Measurements from ENCODE around the gene GEMIN2.
"Not testable (repeated sequence)": the region's sequence is repeated elsewhere in the genome, so short reads cannot be mapped to it uniquely, and the experiment has no call there.

The GEMIN2 gene

GRCh38 chr14:39179042-39179441 is 64.9 kb downstream of the GEMIN2 start:
- DNase-seq, result no peak

DNA sequence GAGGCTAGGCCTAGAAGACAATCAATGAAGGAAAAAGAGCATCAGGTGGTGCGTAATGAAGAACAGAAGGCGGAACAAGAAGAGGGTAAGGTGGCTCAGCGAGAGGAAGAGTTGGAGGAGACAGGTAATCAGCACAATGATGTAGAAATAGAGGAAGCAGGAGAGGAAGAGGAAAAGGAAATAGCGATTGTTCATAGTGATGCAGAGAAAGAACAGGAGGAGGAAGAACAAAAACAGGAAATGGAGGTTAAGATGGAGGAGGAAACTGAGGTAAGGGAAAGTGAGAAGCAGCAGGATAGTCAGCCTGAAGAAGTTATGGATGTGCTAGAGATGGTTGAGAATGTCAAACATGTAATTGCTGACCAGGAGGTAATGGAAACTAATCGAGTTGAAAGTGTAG is 66.4 kb downstream of the GEMIN2 start:
- DNase-seq, result no peak

GRCh38 chr14:39181026-39181692 is 67.0 kb downstream of the GEMIN2 start:
- DNase-seq, result no peak

- DNase-seq, result no peak
Observed at GRCh38 chr14:39181693-39182047, 67.5 kb downstream of the GEMIN2 start.

DNA sequence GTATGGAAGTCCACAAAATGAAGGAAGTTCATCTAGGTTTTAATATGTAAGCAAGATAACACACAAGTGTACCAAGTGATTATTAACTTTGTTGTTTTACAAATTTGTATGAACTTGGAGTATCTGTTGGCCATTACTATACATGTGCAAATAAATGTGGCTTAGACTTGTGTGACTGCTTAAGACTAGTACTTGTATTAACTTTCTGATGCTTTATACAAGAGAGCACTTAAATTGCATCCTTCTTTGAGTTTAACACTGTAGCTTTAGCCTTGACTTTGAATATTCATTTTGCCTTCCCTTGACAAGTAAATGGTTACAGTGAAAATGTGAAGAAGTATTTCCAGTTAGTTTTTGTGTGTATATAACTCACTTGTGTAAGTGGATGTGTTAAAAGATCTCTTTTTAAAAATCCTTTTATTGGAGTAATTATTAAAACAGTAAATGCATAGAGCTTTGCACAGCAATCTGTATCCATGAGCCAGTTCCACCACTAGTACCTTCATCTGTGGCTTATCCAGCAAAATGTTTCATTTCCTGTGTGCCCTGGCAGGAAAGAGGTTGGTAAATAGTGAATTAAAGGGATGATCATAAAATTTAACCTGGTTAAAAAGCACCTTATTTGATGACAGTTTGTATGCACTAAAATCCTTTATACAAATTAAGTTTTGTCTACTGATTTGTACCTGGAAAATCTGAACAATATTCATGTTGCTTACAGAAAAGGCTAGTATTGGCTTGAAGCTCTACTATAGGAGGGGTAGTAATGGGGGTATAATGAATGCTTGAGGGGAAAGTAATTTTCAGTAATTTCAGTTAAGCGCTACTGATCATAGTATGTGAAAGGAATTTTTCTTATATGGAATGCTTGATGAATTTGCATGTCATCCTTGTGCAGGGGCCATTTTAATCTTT is 68.9 kb downstream of the GEMIN2 start:
- no peak for DNase-seq

GRCh38 chr14:39183685-39184003 is 69.5 kb downstream of the GEMIN2 start:
- DNase-seq, result not testable (repeated sequence)

DNA sequence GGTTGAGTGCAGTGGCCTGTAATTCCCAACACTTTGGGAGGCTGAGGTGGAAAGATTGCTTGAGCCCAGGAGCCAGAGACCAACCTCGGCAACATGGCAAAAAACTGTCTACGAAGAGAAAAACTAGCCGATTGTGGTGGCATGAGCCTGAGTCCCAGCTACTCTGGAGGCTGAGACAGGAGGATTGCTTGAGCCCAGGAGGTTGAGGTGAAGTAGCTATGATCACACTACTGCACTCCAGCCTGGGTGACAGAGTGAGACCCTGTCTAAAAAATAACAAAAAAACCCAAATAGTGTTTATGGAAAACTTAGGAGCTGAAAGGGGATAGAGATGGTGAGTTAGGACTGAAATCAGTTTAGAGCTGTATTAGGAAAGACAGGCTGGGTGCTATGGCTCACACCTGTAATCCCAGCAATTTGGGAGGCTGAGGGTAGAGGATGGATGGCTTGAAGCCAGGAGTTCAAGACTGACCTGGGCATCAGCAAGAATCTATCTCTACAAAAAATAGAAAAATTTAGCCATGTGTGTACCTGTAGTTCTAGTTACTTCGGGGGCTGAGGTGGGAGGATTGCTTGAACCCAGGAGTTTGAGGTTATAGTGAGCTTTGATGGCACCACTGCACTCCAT is 70.6 kb downstream of the GEMIN2 start:
- DNase-seq, result no peak

DNA sequence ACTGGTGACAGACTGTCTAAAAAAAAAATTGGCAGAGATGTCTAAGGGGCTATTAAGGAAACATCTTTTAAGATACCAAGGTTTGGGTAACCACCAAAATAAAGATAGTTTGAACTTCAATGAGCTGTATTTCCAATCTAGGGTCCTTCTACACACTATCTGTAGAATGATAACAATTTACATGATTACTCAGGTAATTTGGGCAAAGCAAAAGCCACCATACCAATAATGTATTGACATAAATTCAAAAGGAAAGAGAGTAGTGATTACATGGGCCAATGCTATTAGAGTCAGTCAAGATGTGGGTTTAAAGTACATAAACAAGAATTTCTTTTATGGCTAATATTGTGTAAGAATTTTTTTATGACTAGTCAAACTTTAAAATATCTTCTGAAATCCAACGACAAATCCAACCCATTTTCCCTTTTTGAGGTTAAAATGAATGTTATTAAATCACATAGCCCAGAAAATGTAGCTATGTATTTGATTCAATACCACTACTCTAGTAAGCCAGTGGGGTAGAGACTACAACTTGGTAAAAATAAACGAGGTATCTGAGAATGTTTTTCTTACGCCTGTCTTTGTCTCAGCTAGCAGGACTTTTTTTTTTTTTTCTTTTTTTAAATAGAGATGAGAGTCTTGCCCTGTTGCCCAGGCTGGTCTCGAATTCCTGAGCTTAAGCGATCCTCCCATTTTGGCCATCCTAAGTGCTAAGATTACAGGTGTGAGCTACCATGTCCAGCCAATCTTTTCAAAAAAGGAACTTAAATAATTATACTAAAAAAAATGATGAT is 71.3 kb downstream of the GEMIN2 start:
- DNase-seq, result no peak
